H1 (cell line): ENCODE results near the gene CD58. TPM values are rescaled to one million over a fixed set of nuclear protein-coding genes. Genes with fewer than 3 reads are reported as not detected.
"Not testable (repeated sequence)": the region's sequence is repeated elsewhere in the genome, so short reads cannot be mapped to it uniquely, and the experiment has no call there.

Experiments used
- CTCF ChIA-PET: fragments of 300-600 bp; sonication (Branson Sonifier 250); formaldehyde crosslinking; loops from one replicate; lab custom pipeline; 2021; ENCODE audit not compliant: partially characterized antibody; lab: Charles Lee
- POLR2A ChIA-PET: fragments of 300-600 bp; sonication (Branson Sonifier 250); formaldehyde crosslinking; loops from one replicate; lab custom pipeline; 2021; ENCODE audit warnings: inconsistent platforms; ENCODE audit not compliant: partially characterized antibody; lab: Charles Lee
- DNase-seq, 2 experiments: peaks; one replicate each; pipeline versions ENCODE4 v3.0.0 to v3.0.0-alpha.2; 2010 to 2022; ENCODE audit warnings: low spot score in 2 of 2, low read depth in 1 of 2, mixed read lengths in 1 of 2
- FAIRE-seq: peaks from 2 replicates; lab custom pipeline; 2011; peaks lifted over from hg19 to GRCh38; lab: Jason Lieb, UNC
- H2AFZ ChIP-seq: 2 replicates; pipeline ENCODE4 v1.8.1; 2012; ENCODE audit warnings: low read length, inconsistent platforms
- H2AK5ac ChIP-seq: 2 replicates; pipeline ENCODE4 v1.6.1; 2013; ENCODE audit warnings: low read depth, low read length
- H2BK120ac ChIP-seq: replicated peaks from 2 replicates; pipeline ENCODE3; 2013; ENCODE audit warnings: low read depth, low read length, inconsistent platforms
- H2BK12ac ChIP-seq: 2 replicates; pipeline ENCODE4 v1.6.1; 2013; ENCODE audit warnings: low read depth, low read length
- H2BK15ac ChIP-seq: 2 replicates; pipeline ENCODE4 v1.6.1; 2013; ENCODE audit warnings: low read length
- H2BK20ac ChIP-seq: 2 replicates; pipeline ENCODE4 v1.6.1; 2013; ENCODE audit warnings: low read length
- H2BK5ac ChIP-seq: 2 replicates; pipeline ENCODE4 v1.6.1; 2013; ENCODE audit warnings: low read depth, low read length
- H3K14ac ChIP-seq: 2 replicates; pipeline ENCODE4 v1.6.1; 2013; ENCODE audit warnings: inconsistent platforms; ENCODE audit not compliant: insufficient read length
- H3K18ac ChIP-seq: 2 replicates; pipeline ENCODE4 v1.6.1; 2013; ENCODE audit warnings: low read length; ENCODE audit errors: extremely low read depth
- H3K23ac ChIP-seq: 2 replicates; pipeline ENCODE4 v1.6.1; 2013; ENCODE audit warnings: inconsistent platforms; ENCODE audit not compliant: insufficient read length
- H3K23me2 ChIP-seq: 2 replicates; pipeline ENCODE4 v1.6.1; 2013; ENCODE audit warnings: low read depth, low read length
- H3K27ac ChIP-seq: 2 replicates; pipeline ENCODE4 v1.6.1; 2011; ENCODE audit warnings: low read depth, low read length, inconsistent platforms
- H3K27me3 ChIP-seq, 4 experiments: replicated peaks in 1 of 4; 1 replicate in 1 of 4; 2 replicates in 3 of 4; pipeline versions ENCODE4 v1.6.1 to v1.8.1; 2011 to 2013; ENCODE audit warnings: low read length in 3 of 4, mild to moderate bottlenecking in 3 of 4, inconsistent platforms in 2 of 4, mixed read lengths in 2 of 4, moderate library complexity in 1 of 4; ENCODE audit not compliant: control insufficient read depth in 3 of 4, insufficient read depth in 3 of 4; ENCODE audit errors: extremely low read depth in 1 of 4
- H3K36me3 ChIP-seq, 4 experiments: 2 replicates each; pipeline versions ENCODE4 v1.6.1 to v1.8.1; 2011 to 2013; ENCODE audit warnings: mild to moderate bottlenecking in 4 of 4, low read length in 3 of 4, moderate library complexity in 2 of 4, control low read depth in 1 of 4, inconsistent platforms in 1 of 4; ENCODE audit not compliant: insufficient read depth in 4 of 4, control insufficient read depth in 2 of 4
- H3K4ac ChIP-seq: replicated peaks from 2 replicates; pipeline ENCODE3; 2013; ENCODE audit warnings: low read length, low read depth, mixed read lengths, inconsistent platforms; ENCODE audit not compliant: insufficient read length
- H3K4me1 ChIP-seq, 4 experiments: replicated peaks in 1 of 4; 1 replicate in 1 of 4; 2 replicates in 3 of 4; pipeline versions ENCODE4 v1.6.1 to v1.8.1; 2011 to 2013; ENCODE audit warnings: low read length in 3 of 4, inconsistent platforms in 2 of 4, mixed read lengths in 1 of 4; ENCODE audit not compliant: insufficient read depth in 4 of 4, control insufficient read depth in 3 of 4
- H3K4me2 ChIP-seq, 2 experiments: 2 replicates each; pipeline versions ENCODE4 v1.6.1 to v1.8.1; 2011 to 2013; ENCODE audit warnings: low read depth in 2 of 2, low read length in 2 of 2, control low read depth in 1 of 2, inconsistent platforms in 1 of 2, mild to moderate bottlenecking in 1 of 2; ENCODE audit not compliant: insufficient read depth in 1 of 2
- H3K4me3 ChIP-seq, 4 experiments: fragments of 200-600, 300-600 bp in 1 of 4; sonication (generic), shearing (Covaris generic), sonication (Bioruptor Twin) in 1 of 4; 2 replicates each; pipeline versions ENCODE4 v1.5.1 to v1.8.1; 2011 to 2016; ENCODE audit warnings: low read length in 4 of 4, low read depth in 3 of 4, control low read depth in 2 of 4, inconsistent platforms in 2 of 4, mild to moderate bottlenecking in 2 of 4, mixed read lengths in 1 of 4, moderate library complexity in 1 of 4; ENCODE audit not compliant: insufficient read depth in 2 of 4; ENCODE audit errors: extremely low read depth in 1 of 4
- H3K56ac ChIP-seq: replicated peaks from 2 replicates; pipeline ENCODE3; 2013; ENCODE audit warnings: low read depth, mild to moderate bottlenecking, mixed read lengths, low read length, inconsistent platforms; ENCODE audit not compliant: insufficient read length
- H3K79me1 ChIP-seq: 2 replicates; pipeline ENCODE4 v1.6.1; 2013; ENCODE audit warnings: low read depth, low read length, control low read depth
- H3K79me2 ChIP-seq, 2 experiments: 2 replicates each; pipeline versions ENCODE4 v1.6.1 to v1.8.1; 2012 to 2013; ENCODE audit warnings: low read length in 2 of 2, mild to moderate bottlenecking in 2 of 2, inconsistent platforms in 1 of 2; ENCODE audit not compliant: insufficient read depth in 2 of 2, control insufficient read depth in 1 of 2
- H3K9ac ChIP-seq, 4 experiments: replicated peaks in 1 of 4; 1 replicate in 1 of 4; 2 replicates in 3 of 4; pipeline versions ENCODE4 v1.6.1 to v1.8.1; 2011 to 2013; ENCODE audit warnings: low read depth in 3 of 4, low read length in 3 of 4, control low read depth in 2 of 4, mild to moderate bottlenecking in 2 of 4, moderate library complexity in 2 of 4, inconsistent platforms in 1 of 4; ENCODE audit errors: extremely low read depth in 1 of 4
- H3K9me3 ChIP-seq, 2 experiments: 2 replicates each; pipeline versions ENCODE4 v1.6.1 to v1.8.1; 2012 to 2013; ENCODE audit warnings: mild to moderate bottlenecking in 2 of 2, moderate library complexity in 2 of 2, control low read depth in 1 of 2, inconsistent platforms in 1 of 2, low read depth in 1 of 2, low read length in 1 of 2, mixed read lengths in 1 of 2; ENCODE audit not compliant: insufficient read depth in 2 of 2
- H4K20me1 ChIP-seq, 2 experiments: replicated peaks in 1 of 2; 2 replicates each; pipeline versions ENCODE3 to v1.8.1; 2011 to 2013; ENCODE audit warnings: inconsistent platforms in 2 of 2, low read length in 2 of 2, mild to moderate bottlenecking in 1 of 2; ENCODE audit not compliant: insufficient read depth in 2 of 2, control insufficient read depth in 1 of 2
- H4K5ac ChIP-seq: 2 replicates; pipeline ENCODE4 v1.6.1; 2013; ENCODE audit warnings: low read length, low read depth, mixed read lengths, inconsistent platforms; ENCODE audit not compliant: insufficient read length
- H4K8ac ChIP-seq: 2 replicates; pipeline ENCODE4 v1.8.0; 2013; ENCODE audit warnings: mild to moderate bottlenecking, moderate library complexity, low read length, inconsistent platforms; ENCODE audit not compliant: insufficient read depth; ENCODE audit errors: extremely low read depth
- H4K91ac ChIP-seq: replicated peaks from 2 replicates; pipeline ENCODE3; 2013; ENCODE audit warnings: low read length, mixed read lengths, inconsistent platforms; ENCODE audit not compliant: insufficient read length
- WGBS, 2 experiments: shearing (Covaris generic) in 1 of 2; methylation state at CpG; one replicate each; pipeline versions ENCODE4 v1.1.6 to v1.1.7; 2013 to 2015; ENCODE audit warnings: low lambda C conversion rate in 2 of 2, mixed read lengths in 2 of 2, inconsistent platforms in 1 of 2, low coverage in 1 of 2, missing lambda C conversion rate in 1 of 2; ENCODE audit not compliant: insufficient replicate concordance in 2 of 2, insufficient coverage in 1 of 2, insufficient read length in 1 of 2; ENCODE audit errors: extremely low coverage in 1 of 2, missing lambda C conversion rate in 1 of 2; 5-methylcytosine and 5-hydroxymethylcytosine counted together
- polyA plus RNA-seq, 7 experiments: library from polyadenylated mRNA; depleted of rRNA in 3 of 7; stranded (reverse) in 5 of 7; unstranded in 2 of 7; fragments of >200 nt in 5 of 7; fragments of 200-250 nt in 2 of 7; gene quantifications; 1 replicate in 5 of 7; 2 replicates in 1 of 7; 4 replicates in 1 of 7; pipeline versions ENCODE4 v1.2.1 to v1.2.3, GENCODE V29; 2011 to 2013; ENCODE audit warnings: missing spikeins in 2 of 7, mixed read lengths in 2 of 7
- total RNA-seq: library from RNA; stranded (reverse); fragmentation: NEBNext Ultra II Directional; extraction: Animal tissue kit (Norgen Biotek cat#: 25700); gene quantifications from 2 replicates; pipeline ENCODE4 v1.2.1, GENCODE V29; 2021

Gene CD58
- total and polyA plus RNA-seq, 2 of the 8 experiments (the other 6 are each of a cell fraction or from before 2014, with no cell fraction given) = 5.3 to 5.5 TPM

DNA sequence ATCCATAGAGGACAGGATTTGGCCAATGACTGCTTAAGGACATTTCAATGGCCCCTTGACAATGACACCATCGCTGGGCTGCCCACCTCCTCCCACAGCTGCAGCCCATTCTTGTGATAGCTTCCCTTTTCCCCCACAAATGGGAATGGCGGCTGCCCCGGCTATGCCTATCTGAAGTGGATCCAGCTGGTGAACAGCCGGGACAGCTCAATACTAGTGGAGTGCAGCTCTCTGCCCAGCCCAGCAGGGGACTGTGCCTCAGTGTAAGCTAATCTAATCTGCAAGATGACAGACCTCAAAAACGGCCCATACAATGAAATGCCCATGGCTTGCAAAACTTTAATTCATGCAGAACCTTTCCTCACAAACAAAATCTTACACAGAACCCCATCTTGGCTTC lies 47.0 kb upstream of the CD58 start:
- H3K36me3 ChIP-seq, H3K23ac ChIP-seq, POLR2A ChIA-PET, H2BK15ac ChIP-seq, H3K4me3 ChIP-seq, H3K56ac ChIP-seq, H2AK5ac ChIP-seq, DNase-seq, H2BK20ac ChIP-seq, H3K18ac ChIP-seq, H4K91ac ChIP-seq, H3K14ac ChIP-seq, H4K5ac ChIP-seq, H3K9me3 ChIP-seq, H3K4ac ChIP-seq, H3K79me2 ChIP-seq, H3K4me1 ChIP-seq, H4K20me1 ChIP-seq, H3K27me3 ChIP-seq, H3K79me1 ChIP-seq, H3K9ac ChIP-seq, H3K27ac ChIP-seq, H4K8ac ChIP-seq, H3K23me2 ChIP-seq, H2BK5ac ChIP-seq, FAIRE-seq, H3K4me2 ChIP-seq, H2AFZ ChIP-seq, H2BK120ac ChIP-seq: not testable (repeated sequence)
- CTCF ChIA-PET = interaction anchor here (0.9 kb wide), 1 partner anchor 50 kb away, joined by 3 read pairs; the partner anchor contains the start of gene IGSF3
- H2BK12ac ChIP-seq = 0 out of 2 replicates have a peak overlapping the region, but pooled peaks have one; percentile 27
- 82% methylated on average over 5 of the region's 5 CpGs; no CpG with 5 or more reads in 1 of the 2 experiments for WGBS, 2 experiments

GRCh38 chr1:116613825-116614224 lies 43.0 kb upstream of the CD58 start:
- POLR2A ChIA-PET, CTCF ChIA-PET, H2BK12ac ChIP-seq, H3K9ac ChIP-seq, H3K14ac ChIP-seq, H3K18ac ChIP-seq, H2BK20ac ChIP-seq, H2AK5ac ChIP-seq, H3K36me3 ChIP-seq, H4K91ac ChIP-seq, H3K9me3 ChIP-seq, H3K27ac ChIP-seq, H3K4ac ChIP-seq, H2AFZ ChIP-seq, DNase-seq, H4K5ac ChIP-seq, H3K23me2 ChIP-seq, H3K4me2 ChIP-seq, H2BK5ac ChIP-seq, FAIRE-seq, H3K79me2 ChIP-seq, H3K23ac ChIP-seq, H4K20me1 ChIP-seq, H3K27me3 ChIP-seq, H3K56ac ChIP-seq, H3K4me1 ChIP-seq, H4K8ac ChIP-seq, H2BK15ac ChIP-seq, H3K4me3 ChIP-seq, H3K79me1 ChIP-seq, H2BK120ac ChIP-seq: not testable (repeated sequence)
- WGBS, 2 experiments = 95% methylated on average over 13 of the region's 13 CpGs; no CpG with 5 or more reads in 1 of the 2 experiments
